ENCODE results near the gene REC8.

- no peak for TF ChIP-seq CTCF (IDR thresholded peaks at IDR 0.05; ENCODE audit: low read depth, low read length, missing input control)
- TF ChIP-seq ZBTB33 (IDR thresholded peaks at IDR 0.05): no peak
- no peak for TF ChIP-seq MAX (IDR thresholded peaks at IDR 0.05)
- TF ChIP-seq REST (IDR thresholded peaks at IDR 0.05): no peak
- TF ChIP-seq EGR1 (IDR thresholded peaks at IDR 0.05; ENCODE audit: low read depth in 2 of 2): no peak
- TF ChIP-seq YY1 (IDR thresholded peaks at IDR 0.05): no peak
- TF ChIP-seq GABPA (IDR thresholded peaks at IDR 0.05 in 1 of 2, conservative IDR thresholded peaks at IDR 0.05 in 1 of 2): no peak
- TF ChIP-seq TAF1 (conservative IDR thresholded peaks at IDR 0.05): no peak
- TF ChIP-seq HNF4A (conservative IDR thresholded peaks at IDR 0.05): no peak
- TF ChIP-seq JUND (IDR thresholded peaks at IDR 0.05): no peak
- no peak for TF ChIP-seq ATF3 (IDR thresholded peaks at IDR 0.05)
- no peak for TF ChIP-seq RAD21 (IDR thresholded peaks at IDR 0.05)
Measured at GRCh38 chr14:24155100-24155499, 16.8 kb upstream of the REC8 start.
